A673 (cell line): ENCODE measurements around the gene ABCF3. TPM values are rescaled to one million over a fixed set of nuclear protein-coding genes. Genes with fewer than 3 reads are reported as not detected.
"Not testable (repeated sequence)": the region's sequence is repeated elsewhere in the genome, so short reads cannot be mapped to it uniquely, and the experiment has no call there.

Experiments
- BruUV-seq: library from RNA; stranded (reverse); fragments of 400-500 nt; replicated peaks from 2 replicates; lab custom pipeline; 2021; lab: Mats Ljungman, UMichigan
- CTCF ChIA-PET: fragments of 300-600 bp; sonication (Branson Sonifier 250); formaldehyde crosslinking; loops from one replicate; lab custom pipeline; 2022; ENCODE audit warnings: antibody characterized with exemption; lab: Charles Lee
- POLR2A ChIA-PET: fragments of 300-600 bp; sonication (Branson Sonifier 250); formaldehyde crosslinking; loops from one replicate; lab custom pipeline; 2022; ENCODE audit warnings: antibody characterized with exemption; ENCODE audit not compliant: low non-redundant PET; lab: Charles Lee
- DNase-seq: peaks from one replicate; pipeline ENCODE4 v3.0.0-alpha.2; 2015; ENCODE audit warnings: low spot score
- H3K27ac ChIP-seq: fragments of 200-600 bp; sonication (generic); 2 replicates; pipeline ENCODE4 v1.5.1; 2016; ENCODE audit warnings: mixed run types, low read depth, mild to moderate bottlenecking, mixed read lengths, antibody characterized with exemption, low read length; ENCODE audit not compliant: poor library complexity, severe bottlenecking
- H3K27me3 ChIP-seq: fragments of 200-600 bp; sonication (generic); replicated peaks from 2 replicates; pipeline ENCODE4 v1.6.1; 2017; ENCODE audit warnings: mixed run types, low read depth, mild to moderate bottlenecking, mixed read lengths, antibody characterized with exemption, low read length; ENCODE audit not compliant: insufficient read depth, poor library complexity
- H3K36me3 ChIP-seq: fragments of 200-600 bp; sonication (generic); 2 replicates; pipeline ENCODE4 v1.6.1; 2016; ENCODE audit warnings: mixed run types, mild to moderate bottlenecking, mixed read lengths, antibody characterized with exemption, low read length; ENCODE audit not compliant: insufficient read depth, poor library complexity, severe bottlenecking
- H3K4me1 ChIP-seq: fragments of 200-600 bp; sonication (generic); 2 replicates; pipeline ENCODE4 v1.6.1; 2017; ENCODE audit warnings: mixed run types, mild to moderate bottlenecking, mixed read lengths, antibody characterized with exemption, low read length; ENCODE audit not compliant: insufficient read depth, poor library complexity, severe bottlenecking
- H3K4me3 ChIP-seq: fragments of 200-600 bp; sonication (generic); 2 replicates; pipeline ENCODE4 v1.5.1; 2016; ENCODE audit warnings: low read depth, mixed run types, mild to moderate bottlenecking, mixed read lengths, low read length; ENCODE audit not compliant: poor library complexity, severe bottlenecking
- H3K9me3 ChIP-seq: fragments of 200-600 bp; sonication (generic); 2 replicates; pipeline ENCODE4 v1.6.1; 2016; ENCODE audit warnings: mixed run types, low read depth, mild to moderate bottlenecking, mixed read lengths, antibody characterized with exemption, low read length; ENCODE audit not compliant: poor library complexity, severe bottlenecking
- EZH2 ChIP-seq: fragments of 200-600 bp; sonication (generic); IDR thresholded peaks from 2 replicates; pipeline ENCODE4 v1.6.1; 2017; ENCODE audit warnings: borderline replicate concordance, low read depth, mild to moderate bottlenecking, mixed read lengths, antibody characterized with exemption, low read length; ENCODE audit not compliant: poor library complexity, severe bottlenecking
- intact Hi-C: fragments of 100-400 bp; cut with micrococcal nuclease; formaldehyde crosslinking; loops from one replicate; pipeline ENCODE4 v1.10.0; 2022; ENCODE audit not compliant: unreplicated experiment
- total RNA-seq: library from RNA; stranded (reverse); gene quantifications from 2 replicates; pipeline ENCODE4 v1.2.3, GENCODE V29; 2021
- TF ChIP-seq, protein P1 (sequence below): fragments of 300-800, 200-600 bp; sonication (generic); conservative IDR thresholded peaks from 2 replicates; pipeline ENCODE4 v1.5.1; 2017; ENCODE audit warnings: low read depth, mild to moderate bottlenecking, antibody characterized with exemption, low read length, moderate library complexity, mixed read lengths

The ABCF3 gene
- total RNA-seq, 1 experiment from 2014 or later = 65.1 TPM

DNA sequence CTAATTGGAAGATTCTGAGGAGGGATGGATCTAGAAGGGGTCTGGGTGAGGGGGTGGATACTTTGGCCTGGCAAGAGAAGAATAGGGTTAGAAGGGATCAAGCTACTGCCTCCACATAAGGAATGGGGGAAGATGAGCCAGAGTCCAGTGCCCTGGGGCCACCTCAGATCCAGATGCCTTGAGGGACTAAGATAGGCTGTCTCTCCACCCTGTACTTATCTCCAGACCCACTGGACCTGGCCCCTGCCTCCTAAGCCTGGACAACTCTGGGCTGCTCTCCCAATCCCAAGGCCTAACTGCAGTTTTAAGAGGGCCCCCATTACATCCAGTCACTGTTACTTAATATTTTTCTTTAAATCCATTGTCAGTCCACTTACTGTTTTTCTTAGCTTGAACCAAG, 28.8 kb upstream of the ABCF3 start:
- no peak for DNase-seq
- Histone ChIP-seq H3K9me3 (no peaks in the 10 kb centered on the region), H3K36me3 (no peaks in the 10 kb centered on the region), H3K27me3 (no peaks in the 10 kb centered on the region), H3K4me1 (peaks cover 21% of the 10 kb centered on the region), H3K27ac (peak overlapping the region; percentile 87), H3K4me3 (peak overlapping the region; percentile 94)
- no TSS peak for BruUV-seq
- intact Hi-C loops = no loop called here
- ChIA-PET POLR2A (no interaction called here), CTCF (no interaction called here)
- TF ChIP-seq, protein P1, sequence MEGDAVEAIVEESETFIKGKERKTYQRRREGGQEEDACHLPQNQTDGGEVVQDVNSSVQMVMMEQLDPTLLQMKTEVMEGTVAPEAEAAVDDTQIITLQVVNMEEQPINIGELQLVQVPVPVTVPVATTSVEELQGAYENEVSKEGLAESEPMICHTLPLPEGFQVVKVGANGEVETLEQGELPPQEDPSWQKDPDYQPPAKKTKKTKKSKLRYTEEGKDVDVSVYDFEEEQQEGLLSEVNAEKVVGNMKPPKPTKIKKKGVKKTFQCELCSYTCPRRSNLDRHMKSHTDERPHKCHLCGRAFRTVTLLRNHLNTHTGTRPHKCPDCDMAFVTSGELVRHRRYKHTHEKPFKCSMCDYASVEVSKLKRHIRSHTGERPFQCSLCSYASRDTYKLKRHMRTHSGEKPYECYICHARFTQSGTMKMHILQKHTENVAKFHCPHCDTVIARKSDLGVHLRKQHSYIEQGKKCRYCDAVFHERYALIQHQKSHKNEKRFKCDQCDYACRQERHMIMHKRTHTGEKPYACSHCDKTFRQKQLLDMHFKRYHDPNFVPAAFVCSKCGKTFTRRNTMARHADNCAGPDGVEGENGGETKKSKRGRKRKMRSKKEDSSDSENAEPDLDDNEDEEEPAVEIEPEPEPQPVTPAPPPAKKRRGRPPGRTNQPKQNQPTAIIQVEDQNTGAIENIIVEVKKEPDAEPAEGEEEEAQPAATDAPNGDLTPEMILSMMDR = no peak
- no peak for TF ChIP-seq EZH2

DNA sequence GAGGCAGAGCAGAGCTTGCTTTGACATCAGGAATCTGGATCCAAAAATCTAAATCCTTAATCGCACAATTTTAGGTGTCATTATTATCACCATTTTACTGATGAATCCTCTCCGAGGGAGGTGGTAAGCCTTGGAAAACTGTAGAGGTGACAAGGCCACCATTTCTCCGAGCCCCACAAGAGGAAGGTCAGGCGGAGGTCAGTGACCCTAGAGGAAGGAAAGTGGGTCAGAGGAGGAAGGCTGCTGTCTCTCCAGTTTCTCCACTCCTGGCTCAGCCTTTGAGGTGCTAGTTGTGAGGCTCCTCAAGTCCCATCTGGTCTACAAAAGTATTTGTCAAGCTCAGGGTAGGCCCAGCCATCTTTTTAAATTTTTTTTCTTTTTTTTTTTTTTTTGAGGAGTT, 27.6 kb upstream of the ABCF3 start:
- no peak for DNase-seq
- no peak for TF ChIP-seq EZH2
- TF ChIP-seq, protein P1 = no peak
- CTCF ChIA-PET = no interaction called here
- no peak overlapping the region for H3K27ac ChIP-seq
- no peaks in the 10 kb centered on the region for H3K9me3 ChIP-seq
- no peaks in the 10 kb centered on the region for H3K27me3 ChIP-seq
- H3K36me3 ChIP-seq = peaks cover 3% of the 10 kb centered on the region
- POLR2A ChIA-PET = no interaction called here
- intact Hi-C loops = no loop called here
- H3K4me3 ChIP-seq = no peak overlapping the region
- BruUV-seq = no TSS peak
- H3K4me1 ChIP-seq = peaks cover 21% of the 10 kb centered on the region

DNA sequence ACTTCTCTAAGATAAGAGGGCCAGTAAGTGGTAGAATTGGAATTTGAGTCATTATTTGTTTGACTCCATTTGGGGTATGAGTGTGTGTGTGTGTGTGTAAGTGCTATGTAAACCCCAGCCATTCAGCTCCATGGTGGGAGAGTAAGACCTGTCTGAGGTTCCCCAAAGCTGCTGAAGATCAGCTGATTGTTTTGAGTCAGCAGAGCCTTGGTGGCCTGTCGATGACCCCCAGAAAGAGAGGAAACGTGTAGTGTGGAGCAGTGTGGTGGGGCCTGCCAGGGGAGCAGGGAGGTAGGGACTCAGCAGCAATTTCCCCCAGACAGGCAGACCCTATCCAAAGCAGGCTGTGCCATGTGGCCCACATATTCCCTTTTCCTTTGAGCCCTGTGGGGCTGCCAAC, 25.5 kb upstream of the ABCF3 start:
- intact Hi-C loops = no loop called here
- Histone ChIP-seq H3K27ac (no peak overlapping the region), H3K27me3 (no peaks in the 10 kb centered on the region), H3K36me3 (peaks cover 23% of the 10 kb centered on the region), H3K4me3 (no peak overlapping the region), H3K9me3 (no peaks in the 10 kb centered on the region), H3K4me1 (peaks cover 12% of the 10 kb centered on the region)
- TF ChIP-seq, protein P1 = no peak
- TF ChIP-seq EZH2 = no peak
- no peak for DNase-seq
- CTCF ChIA-PET = no interaction called here
- BruUV-seq = no TSS peak
- POLR2A ChIA-PET = no interaction called here

- CTCF ChIA-PET = interaction anchor here (0.6 kb wide), 1 partner anchor 267 kb away, joined by 4 read pairs; no protein-coding TSS in a partner anchor
Measured at GRCh38 chr3:184162571-184163070, 23.4 kb upstream of the ABCF3 start.

More at GRCh38 chr3:184162571-184163070, 23.4 kb upstream of the ABCF3 start:
- H3K4me3 ChIP-seq, DNase-seq, H3K4me1 ChIP-seq, H3K27ac ChIP-seq, H3K9me3 ChIP-seq, H3K27me3 ChIP-seq, BruUV-seq, POLR2A ChIA-PET, intact Hi-C loops: not testable (repeated sequence)
- H3K36me3 ChIP-seq = peaks cover 44% of the 10 kb centered on the region
